Measurements from ENCODE around the gene CUEDC1.

DNA sequence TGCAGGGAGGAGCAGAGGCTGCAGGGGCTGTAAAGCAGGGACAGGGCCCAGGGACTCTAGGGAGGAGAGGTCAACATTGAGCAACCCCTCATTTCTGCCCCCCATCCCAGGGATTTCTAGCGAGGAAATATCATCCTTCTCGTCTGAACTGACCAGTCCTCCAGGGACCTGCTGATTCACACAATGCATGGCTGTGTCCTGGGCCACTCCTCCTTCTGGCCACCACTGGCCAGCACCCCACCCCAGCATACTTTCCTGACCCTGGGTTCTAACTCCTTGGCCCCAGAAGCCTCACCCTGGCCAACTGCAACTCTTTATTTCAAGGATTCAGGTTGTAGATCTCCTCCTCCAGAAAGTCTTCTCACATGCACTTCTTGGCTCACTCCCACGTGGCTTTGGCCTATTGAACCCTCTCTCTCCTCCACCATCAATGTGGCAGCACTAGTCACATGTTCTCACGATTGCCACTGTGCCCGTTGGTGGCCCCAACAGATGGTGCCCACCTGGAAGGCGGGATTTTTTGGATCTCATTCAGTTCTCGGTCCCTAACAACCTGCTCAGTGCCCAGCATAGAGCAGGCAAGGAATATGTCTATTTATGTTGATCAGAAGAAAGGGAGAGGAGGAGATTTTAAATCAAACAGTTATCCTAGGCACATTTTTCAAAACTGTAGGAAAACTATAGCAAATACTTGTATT is 41.5 kb downstream of the CUEDC1 start:
- no peak for TF ChIP-seq TAF1 (IDR thresholded peaks at IDR 0.05; ENCODE audit: borderline replicate concordance, low read depth, low read length)
- TF ChIP-seq POLR2AphosphoS5 (IDR thresholded peaks at IDR 0.05; ENCODE audit: low read depth, low read length), result no peak
- no peak for TF ChIP-seq POLR2A (IDR thresholded peaks at IDR 0.05; ENCODE audit: low read depth, low read length)

Data from GM12892 (cell line).